PC-9 (cell line): Measurements from ENCODE around the gene GPR78. TPM values are rescaled to one million over a fixed set of nuclear protein-coding genes. Genes with fewer than 3 reads are reported as not detected.

ENCODE experiments used
- Bru-seq: library from RNA; stranded (reverse); fragments of 400-500 nt; gene quantifications from one replicate; lab custom pipeline; 2021; lab: Mats Ljungman, UMichigan
- BruChase-seq, 2 experiments: library from RNA; stranded (reverse); fragments of 400-500 nt; gene quantifications; one replicate each; lab custom pipeline; 2021; lab: Mats Ljungman, UMichigan
- BruUV-seq: library from RNA; stranded (reverse); fragments of 400-500 nt; replicated peaks from 2 replicates; lab custom pipeline; 2021; lab: Mats Ljungman, UMichigan
- CTCF ChIA-PET: fragments of 300-600 bp; sonication (Branson Sonifier 250); formaldehyde crosslinking; loops from one replicate; lab custom pipeline; 2022; ENCODE audit warnings: antibody characterized with exemption; lab: Charles Lee
- POLR2A ChIA-PET: fragments of 300-600 bp; sonication (Branson Sonifier 250); formaldehyde crosslinking; loops from one replicate; lab custom pipeline; 2022; ENCODE audit warnings: antibody characterized with exemption; ENCODE audit not compliant: unreplicated experiment; lab: Charles Lee
- DNase-seq, 2 experiments: peaks; one replicate each; pipeline versions ENCODE4 v3.0.0 to v3.0.0-alpha.2; 2015 to 2022; ENCODE audit warnings: mixed read lengths in 1 of 2
- H2AFZ ChIP-seq: fragments of 200-600 bp; sonication (generic); 2 replicates; pipeline ENCODE4 v1.8.1; 2017; ENCODE audit warnings: antibody characterized with exemption
- H3F3A ChIP-seq: fragments of 200-600 bp; sonication (generic); 2 replicates; pipeline ENCODE4 v1.8.1; 2017; ENCODE audit warnings: antibody characterized with exemption, mild to moderate bottlenecking, low read depth; ENCODE audit not compliant: insufficient read depth
- H3K27ac ChIP-seq: fragments of 200-600 bp; sonication (generic); 2 replicates; pipeline ENCODE4 v1.6.1; 2016; ENCODE audit warnings: mixed run types
- H3K27me3 ChIP-seq: fragments of 200-600 bp; sonication (generic); 2 replicates; pipeline ENCODE4 v1.6.1; 2016; ENCODE audit warnings: low read depth, mixed run types; ENCODE audit not compliant: insufficient read depth
- H3K36me3 ChIP-seq: fragments of 200-600 bp; sonication (generic); 2 replicates; pipeline ENCODE4 v1.6.1; 2016; ENCODE audit warnings: low read depth, mixed run types
- H3K4me1 ChIP-seq: fragments of 200-600 bp; sonication (generic); replicated peaks from 2 replicates; pipeline ENCODE4 v1.6.1; 2016; ENCODE audit warnings: mixed run types; ENCODE audit not compliant: insufficient read depth
- H3K4me2 ChIP-seq: fragments of 200-600 bp; sonication (generic); 2 replicates; pipeline ENCODE4 v1.6.1; 2017; ENCODE audit warnings: mixed run types
- H3K4me3 ChIP-seq: fragments of 200-600 bp; sonication (generic); 2 replicates; pipeline ENCODE4 v1.6.1; 2016; ENCODE audit warnings: mixed run types
- H3K79me2 ChIP-seq: fragments of 200-600 bp; sonication (generic); 2 replicates; pipeline ENCODE4 v1.6.1; 2017; ENCODE audit warnings: low read depth, mixed run types
- H3K9me2 ChIP-seq: fragments of 200-600 bp; sonication (generic); 2 replicates; pipeline ENCODE4 v1.8.1; 2017; ENCODE audit warnings: mild to moderate bottlenecking; ENCODE audit not compliant: insufficient read depth
- H3K9me3 ChIP-seq: fragments of 200-600 bp; sonication (generic); 2 replicates; pipeline ENCODE4 v1.8.1; 2016; ENCODE audit warnings: low read depth; ENCODE audit not compliant: insufficient read depth
- H4K20me1 ChIP-seq: fragments of 200-600 bp; sonication (generic); 2 replicates; pipeline ENCODE4 v1.8.1; 2017; ENCODE audit not compliant: insufficient read depth
- CTCF ChIP-seq: fragments of 200-600 bp; sonication (generic); conservative IDR thresholded peaks from 2 replicates; pipeline ENCODE4 v1.6.1; 2017; ENCODE audit warnings: mixed run types, antibody characterized with exemption, mild to moderate bottlenecking, moderate library complexity
- EZH2 ChIP-seq: fragments of 200-600 bp; sonication (generic); IDR thresholded peaks from 2 replicates; pipeline ENCODE4 v1.8.0; 2017; ENCODE audit warnings: antibody characterized with exemption, low read depth
- intact Hi-C: fragments of 100-400 bp; cut with micrococcal nuclease; formaldehyde crosslinking; loops from one replicate; pipeline ENCODE4 v1.10.0; 2022; ENCODE audit not compliant: unreplicated experiment
- long read RNA-seq: library from polyadenylated mRNA; stranded (forward); transcript quantifications from one replicate; pipeline ENCODE4 v2.0.0, GENCODE V29; 2022
- total RNA-seq: library from RNA; stranded (reverse); gene quantifications from 2 replicates; pipeline ENCODE4 v1.2.3, GENCODE V29; 2021

GPR78 gene
- total RNA-seq (56.6 and 68.2 TPM in 2 replicates), Bru-seq, nascent RNA (percentile 56 among the genes with signal in this experiment), BruChase-seq, experiment 1, labeled RNA remaining after a 2-hour chase (percentile 59 among the genes with signal in this experiment), BruChase-seq, experiment 2, labeled RNA remaining after a 6-hour chase (percentile 56 among the genes with signal in this experiment)
- long read RNA-seq, partial matches to known transcripts = 0 of 32 reads
- long read RNA-seq, other reads (novel, unspliced or antisense) = 31 of 32 reads

GRCh38 chr4:8580321-8581093 is at the start of gene GPR78:
TSS of gene GPR78 (plus strand) at chr4:8580392. CDS start at chr4:8580983, 591 bp downstream.
- DNase-seq = no peak
- intact Hi-C loops = no loop called here
- CTCF ChIA-PET = no interaction called here

GRCh38 chr4:8532245-8532781 is 47.9 kb upstream of the GPR78 start:
- Histone ChIP-seq H3K9me3 (no peaks in the 10 kb centered on the region; the same call in 1 of the 2 replicates), H3K36me3 (no peaks in the 10 kb centered on the region), H3K9me2 (no peaks in the 10 kb centered on the region), H3K4me3 (no peak overlapping the region), H3F3A (peaks cover 25% of the 10 kb centered on the region), H2AFZ (no peak overlapping the region), H4K20me1 (no peaks in the 10 kb centered on the region), H3K27ac (peak overlapping the region; percentile 97; the same call in 1 of the 2 replicates), H3K4me2 (peak overlapping the region; percentile 91), H3K27me3 (no peaks in the 10 kb centered on the region), H3K4me1 (peaks cover 60% of the 10 kb centered on the region), H3K79me2 (no peaks in the 10 kb centered on the region)
- TF ChIP-seq EZH2 = no peak
- no peak for TF ChIP-seq CTCF
- BruUV-seq = no TSS peak
- peak; percentile 55 to 75 for DNase-seq
- ChIA-PET POLR2A (no interaction called here), CTCF (no interaction called here)
- intact Hi-C loops = no loop called here

More at GRCh38 chr4:8580321-8581093, at the start of gene GPR78:
- no peaks in the 10 kb centered on the region for H3K79me2 ChIP-seq
- H3K27ac ChIP-seq = no peak within 1 kb of the TSS
- no peaks in the 10 kb centered on the region for H4K20me1 ChIP-seq
- no peak within 1 kb of the TSS for H2AFZ ChIP-seq
- no peak within 1 kb of the TSS for H3K4me2 ChIP-seq
- no peaks in the 10 kb centered on the region for H3K36me3 ChIP-seq
- TF ChIP-seq CTCF (no peak), EZH2 (no peak)
- no peaks in the 10 kb centered on the region for H3K9me2 ChIP-seq
- H3K4me1 ChIP-seq = no peaks in the 10 kb centered on the region
- no peak within 1 kb of the TSS for H3K4me3 ChIP-seq
- BruUV-seq = no TSS peak
- H3K27me3 ChIP-seq = no peaks in the 10 kb centered on the region
- H3F3A ChIP-seq = no peaks in the 10 kb centered on the region; the same call in 1 of the 2 replicates
- POLR2A ChIA-PET = no interaction called here
- H3K9me3 ChIP-seq = no peaks in the 10 kb centered on the region

GRCh38 chr4:8533274-8533865 is 46.8 kb upstream of the GPR78 start:
- TF ChIP-seq CTCF = no peak
- TF ChIP-seq EZH2 = no peak
- intact Hi-C loops = no loop called here
- no peaks in the 10 kb centered on the region for H3K79me2 ChIP-seq
- H3K27ac ChIP-seq = peak overlapping the region; percentile 97
- no peaks in the 10 kb centered on the region; the same call in 1 of the 2 replicates for H3K9me3 ChIP-seq
- peaks cover 27% of the 10 kb centered on the region for H3F3A ChIP-seq
- H3K4me1 ChIP-seq = peaks cover 71% of the 10 kb centered on the region
- H4K20me1 ChIP-seq = no peaks in the 10 kb centered on the region
- no peak overlapping the region for H2AFZ ChIP-seq
- H3K27me3 ChIP-seq = no peaks in the 10 kb centered on the region
- ChIA-PET CTCF (interaction anchor here (1.3 kb wide), 1 partner anchor 61 kb away, joined by 3 read pairs; no protein-coding TSS in a partner anchor), POLR2A (no interaction called here)
- H3K4me2 ChIP-seq = peak overlapping the region; percentile 91
- H3K9me2 ChIP-seq = no peaks in the 10 kb centered on the region
- H3K4me3 ChIP-seq = peak overlapping the region; percentile 51; the same call in 1 of the 2 replicates
- no peaks in the 10 kb centered on the region for H3K36me3 ChIP-seq
- no TSS peak for BruUV-seq
- DNase-seq = no peak
